Stimulated activated CD8-positive, alpha-beta memory T cell treated with anti-CD3 and anti-CD28 coated beads, Interleukin-15, amount 100 ng/mL, for 4 hours (primary cell): ENCODE results near the gene HAND2.

ENCODE experiments used
- DNase-seq, 2 donors: peaks; one replicate each; pipeline ENCODE4 v3.0.0-alpha.2; 2020; ENCODE audit warnings: low read depth in 2 of 2

Gene HAND2

GRCh38 chr4:173529477-173530325 is at the start of gene HAND2:
TSS of gene HAND2 (minus strand) at chr4:173530229. CDS start at chr4:173529289, 940 bp downstream.
- no peak for DNase-seq

- no peak for DNase-seq
Observed at GRCh38 chr4:173578956-173579355, 48.9 kb upstream of the HAND2 start.

GRCh38 chr4:173577963-173578362 is 47.9 kb upstream of the HAND2 start:
- DNase-seq = no peak

- no peak for DNase-seq
Observed at GRCh38 chr4:173575482-173576152, 45.6 kb upstream of the HAND2 start.

- no peak for DNase-seq
Observed at GRCh38 chr4:173573725-173574124, 43.7 kb upstream of the HAND2 start.

GRCh38 chr4:173573286-173573685 is 43.3 kb upstream of the HAND2 start:
- DNase-seq = no peak

GRCh38 chr4:173572493-173573129 is 42.6 kb upstream of the HAND2 start:
- DNase-seq = no peak

- no peak for DNase-seq
Observed at GRCh38 chr4:173571620-173572019, 41.6 kb upstream of the HAND2 start.

GRCh38 chr4:173565281-173565680 is 35.3 kb upstream of the HAND2 start:
- DNase-seq = no peak

GRCh38 chr4:173564461-173564860 is 34.4 kb upstream of the HAND2 start:
- no peak for DNase-seq

- no peak for DNase-seq
Observed at GRCh38 chr4:173560896-173561295, 30.9 kb upstream of the HAND2 start.

GRCh38 chr4:173556398-173557131 is 26.5 kb upstream of the HAND2 start:
- DNase-seq = no peak

GRCh38 chr4:173547889-173548288 is 17.9 kb upstream of the HAND2 start:
- no peak for DNase-seq

GRCh38 chr4:173546776-173547175 is 16.7 kb upstream of the HAND2 start:
- no peak for DNase-seq

- no peak for DNase-seq
Observed at GRCh38 chr4:173545440-173545839, 15.4 kb upstream of the HAND2 start.

- no peak for DNase-seq
Observed at GRCh38 chr4:173543266-173543665, 13.2 kb upstream of the HAND2 start.

GRCh38 chr4:173539986-173540385 is 10.0 kb upstream of the HAND2 start:
- DNase-seq = no peak

GRCh38 chr4:173538909-173539445 is 8.9 kb upstream of the HAND2 start:
- DNase-seq = no peak

GRCh38 chr4:173538148-173538908 is 8.3 kb upstream of the HAND2 start:
- DNase-seq = no peak

- no peak for DNase-seq
Observed at GRCh38 chr4:173537613-173538147, 7.7 kb upstream of the HAND2 start.
